H1 (cell line): ENCODE data around the gene MYO1G.

Source experiments
- BRCA1 ChIP-seq: IDR thresholded peaks from 2 replicates; pipeline ENCODE4 v1.6.1; 2012; ENCODE audit warnings: low read depth, low read length, improper control_type of control experiment
- EZH2 ChIP-seq: fragments of 200-600 bp; sonication (generic); IDR thresholded peaks from 2 replicates; pipeline ENCODE4 v1.7.1; 2012; ENCODE audit warnings: low read depth, mild to moderate bottlenecking, moderate library complexity, low read length, inconsistent platforms; ENCODE audit not compliant: severe bottlenecking
- POLR2A ChIP-seq, 2 experiments: IDR thresholded peaks; 1 replicate in 1 of 2; 2 replicates in 1 of 2; pipeline ENCODE4 v1.6.1; 2011; ENCODE audit warnings: low read depth in 2 of 2, low read length in 2 of 2, mild to moderate bottlenecking in 2 of 2; ENCODE audit errors: control extremely low read depth in 1 of 2
- POLR2AphosphoS5 ChIP-seq: IDR thresholded peaks from 2 replicates; pipeline ENCODE4 v1.6.1; 2011; ENCODE audit warnings: low read depth, low read length
- RBBP5 ChIP-seq: IDR thresholded peaks from 2 replicates; pipeline ENCODE4 v1.7.1; 2012; ENCODE audit warnings: low read depth, mild to moderate bottlenecking, inconsistent platforms, low read length, moderate library complexity, borderline replicate concordance
- RNF2 ChIP-seq: fragments of 200-900, 300-1000 bp; sonication (generic); IDR thresholded peaks from 2 replicates; pipeline ENCODE4 v1.7.1; 2016; ENCODE audit warnings: borderline replicate concordance, low read depth, mild to moderate bottlenecking, antibody characterized with exemption, low read length; ENCODE audit not compliant: poor library complexity, severe bottlenecking; ENCODE audit errors: missing control alignments
- TCF12 ChIP-seq: IDR thresholded peaks from 2 replicates; pipeline ENCODE4 v1.6.1; 2011; ENCODE audit warnings: low read depth, mild to moderate bottlenecking, low read length
- TF ChIP-seq, protein P1 (sequence below), 3 experiments: IDR thresholded peaks; 1 replicate in 2 of 3; 2 replicates in 1 of 3; pipeline versions ENCODE4 v1.5.1 to v1.6.1; 2011; ENCODE audit warnings: low read length in 3 of 3, mild to moderate bottlenecking in 3 of 3, inconsistent platforms in 2 of 3, low read depth in 1 of 3, moderate library complexity in 1 of 3; ENCODE audit not compliant: insufficient read depth in 1 of 3; ENCODE audit errors: control extremely low read depth in 1 of 3

DNA sequence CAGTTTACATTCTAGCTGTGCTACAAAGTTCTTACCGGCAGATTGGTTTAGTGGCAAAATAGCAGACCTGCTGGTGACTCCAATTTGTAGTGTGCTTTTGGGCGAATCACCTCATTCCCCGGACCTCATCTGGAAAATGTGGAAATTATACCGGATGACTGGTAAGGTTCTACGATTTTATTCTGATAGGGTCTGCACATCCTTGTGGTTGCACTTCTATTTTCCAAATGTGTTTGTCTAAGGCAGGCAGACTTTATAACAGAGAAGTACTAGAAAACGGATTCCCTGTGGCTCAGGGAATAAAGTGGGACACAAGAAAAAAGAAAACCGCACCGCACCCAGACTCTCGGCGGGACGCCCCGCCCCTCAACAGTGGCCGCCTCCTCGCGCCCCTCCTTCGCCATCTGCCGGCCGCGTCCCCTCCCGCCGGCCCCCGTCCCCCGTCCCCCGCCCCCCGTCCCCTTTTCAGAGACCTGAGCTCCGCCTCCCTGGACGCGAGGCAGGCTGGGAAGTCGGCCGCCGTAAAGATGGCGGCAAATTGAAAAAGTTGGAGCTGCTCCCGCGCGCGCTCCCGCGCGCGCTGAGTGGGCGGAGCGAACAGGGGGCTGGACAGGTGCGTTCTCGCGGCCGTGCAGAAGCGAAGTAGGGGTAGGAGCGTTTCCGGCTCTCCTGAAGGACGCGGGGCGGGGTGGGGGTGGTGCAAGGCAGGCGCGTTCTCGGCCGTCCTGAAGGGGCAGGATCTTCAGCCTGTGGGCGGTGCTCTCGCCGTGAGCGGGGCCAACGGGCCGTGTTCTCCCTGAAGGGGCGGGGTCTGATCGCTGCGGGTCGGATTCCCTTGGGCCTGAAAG lies 20.7 kb upstream of the MYO1G start:
- TF ChIP-seq, protein P1, sequence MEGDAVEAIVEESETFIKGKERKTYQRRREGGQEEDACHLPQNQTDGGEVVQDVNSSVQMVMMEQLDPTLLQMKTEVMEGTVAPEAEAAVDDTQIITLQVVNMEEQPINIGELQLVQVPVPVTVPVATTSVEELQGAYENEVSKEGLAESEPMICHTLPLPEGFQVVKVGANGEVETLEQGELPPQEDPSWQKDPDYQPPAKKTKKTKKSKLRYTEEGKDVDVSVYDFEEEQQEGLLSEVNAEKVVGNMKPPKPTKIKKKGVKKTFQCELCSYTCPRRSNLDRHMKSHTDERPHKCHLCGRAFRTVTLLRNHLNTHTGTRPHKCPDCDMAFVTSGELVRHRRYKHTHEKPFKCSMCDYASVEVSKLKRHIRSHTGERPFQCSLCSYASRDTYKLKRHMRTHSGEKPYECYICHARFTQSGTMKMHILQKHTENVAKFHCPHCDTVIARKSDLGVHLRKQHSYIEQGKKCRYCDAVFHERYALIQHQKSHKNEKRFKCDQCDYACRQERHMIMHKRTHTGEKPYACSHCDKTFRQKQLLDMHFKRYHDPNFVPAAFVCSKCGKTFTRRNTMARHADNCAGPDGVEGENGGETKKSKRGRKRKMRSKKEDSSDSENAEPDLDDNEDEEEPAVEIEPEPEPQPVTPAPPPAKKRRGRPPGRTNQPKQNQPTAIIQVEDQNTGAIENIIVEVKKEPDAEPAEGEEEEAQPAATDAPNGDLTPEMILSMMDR (IDR thresholded peaks at IDR 0.05; ENCODE audit: control extremely low read depth in 1 of 3, insufficient read depth in 1 of 3, low read depth in 1 of 3, low read length in 3 of 3) = no peak
- no peak for TF ChIP-seq EZH2
- TF ChIP-seq POLR2AphosphoS5 = peak; percentile 46; the same call in 1 of the 2 replicates
- TF ChIP-seq RBBP5 = no peak
- peak; percentile 56 to 85 for TF ChIP-seq POLR2A (IDR thresholded peaks at IDR 0.05; ENCODE audit: control extremely low read depth in 1 of 2, low read depth in 2 of 2, low read length in 2 of 2)
- no peak for TF ChIP-seq BRCA1
- no peak for TF ChIP-seq TCF12
- no peak for TF ChIP-seq RNF2
